AG09309 (cell line): ENCODE data around the gene IDH3G.
"Not testable (repeated sequence)": the region's sequence is repeated elsewhere in the genome, so short reads cannot be mapped to it uniquely, and the experiment has no call there.

Experiments used
- DNase-seq: peaks from one replicate; pipeline ENCODE4 v3.0.0-alpha.2; 2010; ENCODE audit warnings: low read depth
- H3K4me3 ChIP-seq: 2 replicates; pipeline ENCODE4 v1.5.1; 2011; ENCODE audit warnings: mild to moderate bottlenecking, low read depth, low read length, moderate library complexity; ENCODE audit not compliant: control insufficient read depth
- TF ChIP-seq, protein P1 (sequence below): IDR thresholded peaks from 2 replicates; pipeline ENCODE4 v1.5.1; 2011; ENCODE audit warnings: mild to moderate bottlenecking, low read depth, low read length, inconsistent platforms; ENCODE audit not compliant: insufficient read depth, control insufficient read depth; ENCODE audit errors: missing control alignments

The IDH3G gene

DNA sequence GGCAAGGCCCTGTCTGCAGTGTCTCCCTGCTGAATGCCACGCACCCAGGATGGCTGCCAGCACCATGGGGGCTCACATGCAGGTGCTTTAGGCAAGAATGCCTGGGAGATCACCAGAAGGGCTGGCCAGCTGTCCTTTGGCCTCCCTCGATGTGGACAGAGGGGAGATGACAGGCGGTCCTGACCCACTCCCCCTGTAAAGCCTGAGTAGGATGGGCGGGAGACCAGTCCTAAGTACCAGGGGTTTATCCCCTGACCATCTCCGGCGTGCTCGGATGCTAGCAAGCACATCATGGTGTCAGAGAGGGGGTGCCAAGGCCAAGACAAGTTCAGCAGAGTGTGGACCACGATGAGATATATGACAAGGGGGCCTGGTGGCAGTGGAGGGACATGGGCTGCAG lies 30.9 kb upstream of the IDH3G start:
- TF ChIP-seq, protein P1, sequence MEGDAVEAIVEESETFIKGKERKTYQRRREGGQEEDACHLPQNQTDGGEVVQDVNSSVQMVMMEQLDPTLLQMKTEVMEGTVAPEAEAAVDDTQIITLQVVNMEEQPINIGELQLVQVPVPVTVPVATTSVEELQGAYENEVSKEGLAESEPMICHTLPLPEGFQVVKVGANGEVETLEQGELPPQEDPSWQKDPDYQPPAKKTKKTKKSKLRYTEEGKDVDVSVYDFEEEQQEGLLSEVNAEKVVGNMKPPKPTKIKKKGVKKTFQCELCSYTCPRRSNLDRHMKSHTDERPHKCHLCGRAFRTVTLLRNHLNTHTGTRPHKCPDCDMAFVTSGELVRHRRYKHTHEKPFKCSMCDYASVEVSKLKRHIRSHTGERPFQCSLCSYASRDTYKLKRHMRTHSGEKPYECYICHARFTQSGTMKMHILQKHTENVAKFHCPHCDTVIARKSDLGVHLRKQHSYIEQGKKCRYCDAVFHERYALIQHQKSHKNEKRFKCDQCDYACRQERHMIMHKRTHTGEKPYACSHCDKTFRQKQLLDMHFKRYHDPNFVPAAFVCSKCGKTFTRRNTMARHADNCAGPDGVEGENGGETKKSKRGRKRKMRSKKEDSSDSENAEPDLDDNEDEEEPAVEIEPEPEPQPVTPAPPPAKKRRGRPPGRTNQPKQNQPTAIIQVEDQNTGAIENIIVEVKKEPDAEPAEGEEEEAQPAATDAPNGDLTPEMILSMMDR = no peak
- no peak overlapping the region for H3K4me3 ChIP-seq
- DNase-seq = no peak

DNA sequence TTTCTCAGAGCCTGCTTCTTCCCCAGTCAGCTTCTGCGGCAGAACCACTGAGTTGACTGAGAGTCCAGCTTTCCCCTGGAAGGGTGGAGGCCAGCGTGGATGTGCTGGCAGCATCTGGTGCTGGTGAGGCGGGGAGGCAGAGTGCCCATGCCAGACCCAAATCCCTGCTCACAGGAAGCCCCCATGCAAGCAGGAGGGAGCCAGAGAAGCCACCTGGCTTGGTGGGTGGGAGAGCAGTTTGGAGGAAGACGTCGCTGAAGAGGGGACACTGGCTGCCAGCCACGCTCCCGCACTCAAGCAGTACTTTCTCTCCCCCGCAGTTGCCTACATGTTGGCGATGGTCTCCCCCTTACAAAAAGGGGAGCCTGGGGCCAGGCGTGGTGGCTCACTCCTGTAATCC lies 30.2 kb upstream of the IDH3G start:
- H3K4me3 ChIP-seq = no peak overlapping the region
- no peak for DNase-seq
- TF ChIP-seq, protein P1 = no peak

- DNase-seq = no peak
- no peak overlapping the region for H3K4me3 ChIP-seq
- TF ChIP-seq, protein P1 = no peak
Measured at GRCh38 chrX:153821066-153821465, 26.9 kb upstream of the IDH3G start.

DNA sequence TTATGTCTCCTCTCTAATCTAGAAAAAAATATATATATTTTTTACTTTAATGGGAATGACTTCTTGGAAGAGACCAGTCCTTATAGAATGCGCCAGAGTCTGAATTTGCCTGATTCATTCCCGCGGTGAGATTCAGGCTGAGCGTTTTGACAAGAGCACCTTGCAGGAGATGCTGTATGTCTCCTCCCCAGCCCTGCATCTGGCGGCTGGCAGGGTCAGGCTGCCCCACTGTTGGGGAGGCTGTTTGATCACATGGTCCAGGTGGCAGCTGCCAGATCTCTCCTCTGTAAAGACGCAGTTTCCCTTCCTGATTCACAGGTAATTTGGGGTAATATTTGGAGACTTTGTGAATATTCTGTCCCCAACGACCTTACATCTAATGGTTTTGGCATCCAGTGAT lies 26.4 kb upstream of the IDH3G start:
- H3K4me3 ChIP-seq = no peak overlapping the region
- DNase-seq = no peak
- TF ChIP-seq, protein P1 = no peak

DNA sequence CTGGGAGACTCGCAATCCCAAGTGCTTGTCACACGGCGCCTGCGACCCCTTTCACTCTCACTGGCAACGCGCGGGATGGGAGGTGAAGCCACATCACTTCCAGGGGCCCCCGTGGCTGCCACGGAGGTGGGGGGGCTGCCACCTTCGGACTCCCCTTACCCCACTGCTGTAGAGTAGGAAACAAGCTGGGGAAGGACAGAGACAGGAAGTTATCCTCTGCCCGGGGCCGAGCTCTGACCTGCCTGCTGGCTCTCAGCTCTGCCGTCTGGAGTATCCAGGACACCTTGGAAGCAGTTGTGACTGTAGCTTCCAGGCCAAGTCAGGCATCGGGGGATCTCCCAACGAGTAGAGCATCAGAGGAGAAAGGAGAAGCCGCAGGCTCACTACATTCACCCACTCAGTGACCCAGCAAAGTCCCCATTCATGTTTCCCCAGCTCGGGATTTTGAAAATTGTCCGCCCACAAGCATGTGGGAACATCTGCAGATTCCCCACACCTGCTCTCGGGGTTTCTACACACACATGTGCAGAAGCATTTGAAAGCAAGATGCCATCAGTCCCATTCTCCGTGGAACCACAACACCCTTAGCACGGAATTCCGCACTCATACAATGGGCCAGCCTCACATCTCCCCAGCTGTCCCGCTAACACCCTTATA lies 25.3 kb upstream of the IDH3G start:
- H3K4me3 ChIP-seq = no peak overlapping the region
- no peak for DNase-seq
- TF ChIP-seq, protein P1 = no peak

DNA sequence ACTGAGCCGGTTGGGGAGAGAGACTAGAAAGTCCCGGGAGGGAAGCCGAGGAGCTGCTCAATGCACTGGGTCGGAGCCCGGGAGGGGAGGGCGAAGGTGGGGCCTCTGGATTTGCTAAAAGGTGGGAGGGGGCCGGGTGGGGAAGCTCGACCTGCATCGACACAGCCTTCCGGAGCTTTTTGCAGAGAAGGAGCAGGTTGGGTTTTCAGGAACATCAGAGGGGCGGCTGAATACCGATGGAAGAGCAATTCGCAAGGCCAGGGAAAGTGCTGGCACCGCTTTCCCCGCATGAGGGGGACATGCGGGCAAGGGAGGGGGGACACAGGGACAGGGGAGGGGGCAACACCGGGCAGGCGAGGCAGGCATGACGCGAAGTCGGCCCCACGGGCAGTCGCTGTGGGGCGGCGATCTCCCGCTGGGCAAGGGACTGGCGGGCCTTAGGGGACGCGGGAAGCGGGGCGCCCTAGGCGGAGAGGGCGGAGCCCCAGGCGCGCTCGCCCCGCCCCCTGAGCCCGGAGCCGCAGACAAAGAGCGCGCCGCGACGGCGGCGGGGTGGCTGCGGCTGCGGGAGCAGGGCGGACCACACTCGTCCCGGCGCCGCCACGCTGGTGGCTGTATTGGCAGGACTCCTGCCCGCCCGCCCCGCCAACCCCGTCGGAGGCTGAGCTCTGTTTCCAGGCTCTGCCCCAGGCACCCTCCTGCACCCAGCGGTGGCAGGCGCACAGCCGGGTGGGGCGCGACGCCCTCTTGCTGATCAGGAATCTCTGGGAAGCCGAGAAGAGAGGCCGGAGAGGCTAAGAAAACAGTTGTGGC lies 24.6 kb upstream of the IDH3G start:
- TF ChIP-seq, protein P1 = no peak
- DNase-seq = no peak
- H3K4me3 ChIP-seq = no peak overlapping the region

- DNase-seq, H3K4me3 ChIP-seq: not testable (repeated sequence)
Measured at GRCh38 chrX:153818064-153818463, 23.9 kb upstream of the IDH3G start.
